Breast epithelium (tissue), 4 donors: ENCODE measurements around the gene ATP5IF1. TPM values are rescaled to one million over a fixed set of nuclear protein-coding genes. Genes with fewer than 3 reads are reported as not detected.

Experiments
- DNase-seq, 2 donors: peaks; one replicate each; pipeline ENCODE4 v3.0.0-alpha.2; 2019; ENCODE audit warnings: low spot score in 2 of 2
- H3K27ac ChIP-seq, 2 donors: fragments of 200-600 bp; sonication (generic) in 1 of 2; one replicate each; pipeline ENCODE4 v1.5.1; 2016 to 2019; ENCODE audit warnings: mild to moderate bottlenecking in 1 of 2
- H3K27me3 ChIP-seq, 2 donors: fragments of 200-600 bp; sonication (generic) in 1 of 2; one replicate each; pipeline versions ENCODE4 v1.5.1 to v1.6.0; 2017 to 2019; ENCODE audit warnings: control low read depth in 1 of 2, mild to moderate bottlenecking in 1 of 2
- H3K36me3 ChIP-seq: fragments of 200-600 bp; one replicate; pipeline ENCODE4 v1.5.1; 2019
- H3K4me1 ChIP-seq, 2 donors: fragments of 200-600 bp; sonication (generic); one replicate each; pipeline ENCODE4 v1.5.1; 2016 to 2019; ENCODE audit warnings: control low read depth in 1 of 2
- H3K4me3 ChIP-seq, 3 donors: fragments of 200-600 bp; sonication (generic); 1 replicate in 2 of 3; 2 replicates in 1 of 3; pipeline ENCODE4 v1.5.1; 2016 to 2019; ENCODE audit warnings: mild to moderate bottlenecking in 3 of 3, moderate library complexity in 2 of 3
- H3K9me3 ChIP-seq, 2 donors: fragments of 200-600 bp; sonication (generic) in 1 of 2; one replicate each; pipeline ENCODE4 v1.5.1; 2016 to 2019; ENCODE audit warnings: control low read depth in 1 of 2
- POLR2A ChIP-seq: fragments of 450-650 bp; IDR thresholded peaks from one replicate; pipeline ENCODE4 v1.6.1; 2016; ENCODE audit warnings: antibody characterized with exemption, mild to moderate bottlenecking, moderate library complexity
- POLR2AphosphoS5 ChIP-seq, 3 donors: sonication (generic); formaldehyde crosslinking; IDR thresholded peaks; one replicate each; pipeline ENCODE4 v1.6.1; 2017; ENCODE audit warnings: antibody characterized with exemption in 3 of 3
- intact Hi-C: fragments of 100-400 bp; cut with DNase I; formaldehyde crosslinking; loops from one replicate; pipeline ENCODE4 v1.15.1; 2023; ENCODE audit warnings: low total_unique reads
- total RNA-seq, 3 donors: library from RNA; depleted of rRNA; stranded (reverse); fragments of >200 nt; gene quantifications; one replicate each; pipeline ENCODE4 v1.1.0, GENCODE V29; 2016
- TF ChIP-seq, protein P1 (sequence below), 3 donors: fragments of 450-650 bp; IDR thresholded peaks; one replicate each; pipeline ENCODE4 v1.5.1; 2016 to 2017; ENCODE audit warnings: antibody characterized with exemption in 3 of 3, mild to moderate bottlenecking in 3 of 3, moderate library complexity in 3 of 3

The ATP5IF1 gene
- total RNA-seq, 3 donors from 2014 or later, result 137 to 147 (median 138) TPM

DNA sequence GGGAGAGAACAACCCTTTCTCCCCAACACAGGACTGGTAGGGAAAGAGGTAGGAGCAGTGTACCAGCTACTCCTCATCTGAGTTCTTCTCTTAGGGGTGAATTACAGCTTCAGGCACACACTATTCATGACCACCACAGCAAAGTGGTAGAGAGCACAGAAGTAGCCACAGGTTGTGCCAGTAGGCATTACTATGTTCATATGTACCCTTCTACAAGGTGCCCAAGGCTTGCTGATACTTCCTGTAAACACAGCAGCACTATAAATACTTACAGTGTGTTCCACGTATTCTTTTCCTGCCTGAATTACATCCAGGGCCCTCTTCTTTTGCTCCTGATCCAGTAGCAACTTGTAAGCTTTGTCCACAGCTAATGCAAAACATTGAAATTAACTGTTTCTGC is 26.2 kb upstream of the ATP5IF1 start:
- Histone ChIP-seq H3K27ac (no peak overlapping the region), H3K9me3 (no peaks in the 10 kb centered on the region)
- TF ChIP-seq POLR2AphosphoS5 (IDR thresholded peaks at IDR 0.05) (no peak), POLR2A (no peak)
- TF ChIP-seq, protein P1, sequence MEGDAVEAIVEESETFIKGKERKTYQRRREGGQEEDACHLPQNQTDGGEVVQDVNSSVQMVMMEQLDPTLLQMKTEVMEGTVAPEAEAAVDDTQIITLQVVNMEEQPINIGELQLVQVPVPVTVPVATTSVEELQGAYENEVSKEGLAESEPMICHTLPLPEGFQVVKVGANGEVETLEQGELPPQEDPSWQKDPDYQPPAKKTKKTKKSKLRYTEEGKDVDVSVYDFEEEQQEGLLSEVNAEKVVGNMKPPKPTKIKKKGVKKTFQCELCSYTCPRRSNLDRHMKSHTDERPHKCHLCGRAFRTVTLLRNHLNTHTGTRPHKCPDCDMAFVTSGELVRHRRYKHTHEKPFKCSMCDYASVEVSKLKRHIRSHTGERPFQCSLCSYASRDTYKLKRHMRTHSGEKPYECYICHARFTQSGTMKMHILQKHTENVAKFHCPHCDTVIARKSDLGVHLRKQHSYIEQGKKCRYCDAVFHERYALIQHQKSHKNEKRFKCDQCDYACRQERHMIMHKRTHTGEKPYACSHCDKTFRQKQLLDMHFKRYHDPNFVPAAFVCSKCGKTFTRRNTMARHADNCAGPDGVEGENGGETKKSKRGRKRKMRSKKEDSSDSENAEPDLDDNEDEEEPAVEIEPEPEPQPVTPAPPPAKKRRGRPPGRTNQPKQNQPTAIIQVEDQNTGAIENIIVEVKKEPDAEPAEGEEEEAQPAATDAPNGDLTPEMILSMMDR (IDR thresholded peaks at IDR 0.05), result no peak

DNA sequence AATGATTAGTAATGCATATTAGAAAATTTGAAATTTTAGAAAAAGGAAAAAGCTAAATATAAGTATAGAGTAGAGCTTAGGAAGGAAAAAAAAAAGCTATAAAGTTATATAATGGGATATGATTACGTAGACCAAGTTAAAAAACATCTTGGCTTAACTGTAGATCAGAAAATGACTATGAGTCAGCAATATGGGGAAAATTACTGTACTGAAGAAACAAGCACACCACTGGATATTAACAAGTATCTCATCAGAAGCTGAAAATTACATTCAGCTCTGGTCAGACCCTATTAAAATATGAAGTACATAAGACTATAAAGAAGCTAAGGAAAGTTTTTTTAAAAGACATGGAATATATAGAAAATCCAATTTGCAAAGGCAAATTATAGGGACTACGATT is 22.6 kb upstream of the ATP5IF1 start:
- no peaks in the 10 kb centered on the region for H3K4me1 ChIP-seq
- TF ChIP-seq, protein P1 (IDR thresholded peaks at IDR 0.05), result no peak
- TF ChIP-seq POLR2AphosphoS5 (IDR thresholded peaks at IDR 0.05), result no peak
- TF ChIP-seq POLR2A, result no peak
- no peaks in the 10 kb centered on the region for H3K9me3 ChIP-seq
- intact Hi-C loops, result no loop called here
- no peaks in the 10 kb centered on the region for H3K27me3 ChIP-seq
- no peaks in the 10 kb centered on the region for H3K36me3 ChIP-seq
- H3K27ac ChIP-seq, result no peak overlapping the region
- DNase-seq, result no peak
- H3K4me3 ChIP-seq, result no peak overlapping the region

More for the DNA sequence above, 26.2 kb upstream of the ATP5IF1 start:
- Histone ChIP-seq H3K4me1 (no peaks in the 10 kb centered on the region), H3K4me3 (no peak overlapping the region), H3K36me3 (no peaks in the 10 kb centered on the region), H3K27me3 (no peaks in the 10 kb centered on the region)
- intact Hi-C loops, result loop anchor here (10.0 kb wide), 1 partner anchor 95 kb away; no protein-coding TSS in a partner anchor
- no peak for DNase-seq

DNA sequence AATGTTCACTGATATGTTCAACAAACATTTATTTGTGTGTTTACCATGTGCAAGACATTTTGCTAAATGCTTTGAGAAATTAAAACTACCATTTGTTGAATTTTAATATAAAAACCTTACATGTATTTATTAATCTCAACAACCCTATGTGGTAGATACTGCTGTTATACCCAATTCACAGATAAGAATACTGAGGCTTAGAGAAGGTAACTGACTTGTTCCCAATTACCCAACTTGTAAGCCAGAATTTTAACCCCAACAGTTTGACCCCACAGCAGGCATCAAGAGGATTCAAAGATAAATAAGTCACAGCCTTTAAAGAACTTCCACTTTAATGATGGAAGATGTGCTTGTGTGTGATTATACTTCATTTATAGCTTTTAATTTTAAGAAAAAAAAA is 6.8 kb upstream of the ATP5IF1 start:
- Histone ChIP-seq H3K9me3 (no peaks in the 10 kb centered on the region), H3K27me3 (no peaks in the 10 kb centered on the region), H3K27ac (no peak overlapping the region), H3K4me3 (no peak overlapping the region), H3K36me3 (no peaks in the 10 kb centered on the region), H3K4me1 (no peaks in the 10 kb centered on the region)
- intact Hi-C loops, result no loop called here
- TF ChIP-seq POLR2A, result no peak
- no peak for TF ChIP-seq POLR2AphosphoS5 (IDR thresholded peaks at IDR 0.05)
- TF ChIP-seq, protein P1 (IDR thresholded peaks at IDR 0.05), result no peak
- DNase-seq, result no peak

DNA sequence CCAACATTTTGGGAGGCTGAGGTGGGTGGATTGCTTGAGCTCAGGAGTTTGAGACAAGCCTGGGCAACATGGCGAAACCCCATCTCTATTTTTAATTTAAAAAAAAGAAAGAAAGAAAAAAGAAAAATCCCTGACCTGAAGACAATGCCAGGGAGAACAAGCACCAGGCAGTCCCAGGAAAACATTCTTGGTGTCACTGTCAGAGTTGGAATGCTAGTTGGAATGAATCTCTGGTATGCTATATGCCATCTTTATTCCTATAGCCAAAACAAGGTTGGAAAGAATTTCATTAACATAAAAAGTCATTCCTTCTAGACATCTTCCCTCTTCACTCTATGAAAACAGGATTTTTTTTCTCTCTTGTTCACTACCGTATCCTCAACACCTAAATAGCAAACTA is 5.9 kb upstream of the ATP5IF1 start:
- DNase-seq, result no peak
- intact Hi-C loops, result no loop called here
- TF ChIP-seq POLR2AphosphoS5 (IDR thresholded peaks at IDR 0.05), result no peak
- TF ChIP-seq, protein P1 (IDR thresholded peaks at IDR 0.05), result no peak
- TF ChIP-seq POLR2A, result no peak
- no peaks in the 10 kb centered on the region for H3K27me3 ChIP-seq
- H3K4me3 ChIP-seq, result no peak overlapping the region
- no peaks in the 10 kb centered on the region for H3K4me1 ChIP-seq
- H3K27ac ChIP-seq, result no peak overlapping the region
- no peaks in the 10 kb centered on the region for H3K36me3 ChIP-seq
- H3K9me3 ChIP-seq, result no peaks in the 10 kb centered on the region

DNA sequence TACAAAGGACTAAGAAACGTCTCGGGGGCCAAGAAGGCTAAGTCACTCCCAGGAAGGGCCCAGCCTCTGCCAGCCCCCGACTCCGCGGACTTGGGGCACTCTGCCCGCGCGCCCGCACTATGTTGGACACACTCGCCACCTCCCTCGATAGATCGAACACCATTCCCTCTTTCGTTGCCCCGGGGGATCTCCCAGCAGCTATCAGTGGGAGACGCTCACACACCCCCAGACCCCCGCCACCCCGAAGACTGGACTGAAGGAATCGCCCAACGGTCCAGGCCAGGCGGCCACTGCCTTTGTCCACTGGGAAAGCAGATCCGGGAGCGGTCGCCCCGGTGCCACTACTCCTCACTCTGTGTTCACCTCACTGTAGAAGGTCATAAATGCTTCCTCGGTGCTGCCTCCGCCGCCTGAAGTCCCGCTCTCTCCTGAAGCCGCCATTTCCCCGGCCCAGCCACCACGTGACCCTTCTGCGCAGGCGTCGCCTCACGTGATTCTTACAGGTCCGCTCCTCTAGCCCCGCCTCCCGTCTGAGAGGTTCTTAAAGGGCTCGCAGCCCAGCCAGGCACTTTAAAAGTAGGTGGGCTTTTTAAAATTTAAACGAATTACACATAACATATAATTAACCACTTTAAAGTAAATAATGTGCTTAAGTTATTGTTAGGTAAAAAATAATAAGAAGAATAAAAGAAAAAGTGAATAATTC is 3.2 kb upstream of the ATP5IF1 start, which contains the start of gene DNAJC8:
Gene DNAJC8, minus strand, starts transcription at position 472 of the 706 bp plus-strand sequence. Its CDS starts 31 bp downstream, at position 441.
- intact Hi-C loops, result no loop called here
- Histone ChIP-seq H3K27me3 (no peaks in the 10 kb centered on the region), H3K36me3 (no peaks in the 10 kb centered on the region), H3K9me3 (no peaks in the 10 kb centered on the region), H3K4me3 (peak within 1 kb of the TSS; percentile 76 to 96 (median 79)), H3K27ac (peak within 1 kb of the TSS; percentile 79 to 94), H3K4me1 (peaks cover 0 to 5% of the 10 kb centered on the region in 2 donors)
- peak; percentile 95 to 97 for DNase-seq
- TF ChIP-seq POLR2AphosphoS5 (IDR thresholded peaks at IDR 0.05), result peak; percentile 82 to 98 (median 93)
- peak; percentile 79 for TF ChIP-seq POLR2A
- TF ChIP-seq, protein P1 (IDR thresholded peaks at IDR 0.05), result no peak
